HG03575 (cell line): ENCODE results near the gene TBC1D26.
"Not testable (repeated sequence)": the region's sequence is repeated elsewhere in the genome, so short reads cannot be mapped to it uniquely, and the experiment has no call there.

ENCODE experiments used
- ATAC-seq: cut with Tn5 transposase; IDR thresholded peaks from one replicate; pipeline ENCODE4 v1.9.1; 2021; ENCODE audit not compliant: unreplicated experiment, insufficient number of reproducible peaks, low FRiP score; ENCODE audit errors: extremely low read depth

TBC1D26 gene

GRCh38 chr17:15731900-15732299 is at the start of gene TBC1D26:
Gene TBC1D26, plus strand, starts transcription at chr17:15732283. Its CDS starts 3,066 bp downstream, at chr17:15735349.
- not testable (repeated sequence) for ATAC-seq

GRCh38 chr17:15683135-15683534 is 48.9 kb upstream of the TBC1D26 start:
- not testable (repeated sequence) for ATAC-seq

GRCh38 chr17:15683824-15684478 is 48.1 kb upstream of the TBC1D26 start, which contains the start of gene TRIM16:
Gene TRIM16, minus strand, starts transcription at chr17:15684311. Its CDS starts 32,702 bp downstream, at chr17:15651609.
- ATAC-seq = peak; percentile 78

- not testable (repeated sequence) for ATAC-seq
These were observed 44.6 kb upstream of the TBC1D26 start for GRCh38 chr17:15687494-15687893.

GRCh38 chr17:15698967-15699366 is 33.1 kb upstream of the TBC1D26 start:
- ATAC-seq = peak; percentile 8

GRCh38 chr17:15699413-15699924 is 32.6 kb upstream of the TBC1D26 start, which contains the start of gene ZNF286A:
Gene ZNF286A, plus strand, starts transcription at chr17:15699752. Its CDS starts 578 bp downstream, at chr17:15700330.
- peak; percentile 87 for ATAC-seq

GRCh38 chr17:15699937-15700336 is 32.1 kb upstream of the TBC1D26 start:
- ATAC-seq = not testable (repeated sequence)

GRCh38 chr17:15704239-15704638 is 27.8 kb upstream of the TBC1D26 start:
- not testable (repeated sequence) for ATAC-seq

GRCh38 chr17:15704813-15705212 is 27.3 kb upstream of the TBC1D26 start:
- not testable (repeated sequence) for ATAC-seq

- ATAC-seq = not testable (repeated sequence)
These were observed 23.2 kb upstream of the TBC1D26 start for GRCh38 chr17:15708879-15709278.

- not testable (repeated sequence) for ATAC-seq
These were observed 15.2 kb upstream of the TBC1D26 start for GRCh38 chr17:15716601-15717563.

- ATAC-seq = not testable (repeated sequence)
These were observed 1.5 kb upstream of the TBC1D26 start for GRCh38 chr17:15730535-15730934.

- not testable (repeated sequence) for ATAC-seq
These were observed 1.2 kb downstream of the TBC1D26 start for GRCh38 chr17:15733174-15733789.

GRCh38 chr17:15736578-15736977 is 4.5 kb downstream of the TBC1D26 start:
- not testable (repeated sequence) for ATAC-seq

GRCh38 chr17:15738066-15738465 is 6.0 kb downstream of the TBC1D26 start:
- ATAC-seq = no peak

GRCh38 chr17:15739259-15739658 is 7.2 kb downstream of the TBC1D26 start:
- not testable (repeated sequence) for ATAC-seq

GRCh38 chr17:15740041-15740440 is 8.0 kb downstream of the TBC1D26 start:
- not testable (repeated sequence) for ATAC-seq

GRCh38 chr17:15740570-15741120 is 8.6 kb downstream of the TBC1D26 start:
- no peak for ATAC-seq

- no peak for ATAC-seq
These were observed 9.5 kb downstream of the TBC1D26 start for GRCh38 chr17:15741624-15742023.
